D341Med (cell line): Measurements from ENCODE around the gene WAS.
A peak's percentile ranks its signal among the peaks of the same experiment; 100 is the strongest.

Experiments
- DNase-seq: peaks from one replicate; pipeline ENCODE4 v3.0.0; 2012; ENCODE audit warnings: low spot score

The WAS gene

GRCh38 chrX:48711929-48712505 lies 28.4 kb downstream of the WAS start:
- no peak for DNase-seq

- no peak for DNase-seq
Measured at GRCh38 chrX:48713847-48714246, 30.2 kb downstream of the WAS start.

GRCh38 chrX:48714573-48714972 lies 31.0 kb downstream of the WAS start:
- no peak for DNase-seq

GRCh38 chrX:48715072-48715471 lies 31.5 kb downstream of the WAS start:
- no peak for DNase-seq

- no peak for DNase-seq
Measured at GRCh38 chrX:48715876-48716502, 32.4 kb downstream of the WAS start.

GRCh38 chrX:48719958-48720357 lies 36.4 kb downstream of the WAS start:
- DNase-seq = no peak

GRCh38 chrX:48720577-48721250 lies 37.1 kb downstream of the WAS start:
- DNase-seq = no peak

- no peak for DNase-seq
Measured at GRCh38 chrX:48721916-48722315, 38.3 kb downstream of the WAS start.

GRCh38 chrX:48726596-48726995 lies 43.0 kb downstream of the WAS start:
- DNase-seq = no peak

- DNase-seq = no peak
Measured at GRCh38 chrX:48728653-48729052, 45.1 kb downstream of the WAS start.

- DNase-seq = no peak
Measured at GRCh38 chrX:48736303-48736702, 52.7 kb downstream of the WAS start.

- no peak for DNase-seq
Measured at GRCh38 chrX:48736878-48737212, 53.2 kb downstream of the WAS start.

GRCh38 chrX:48737213-48737938 lies 53.8 kb downstream of the WAS start:
- DNase-seq = peak; percentile 92

GRCh38 chrX:48737940-48738339 lies 54.3 kb downstream of the WAS start:
- no peak for DNase-seq
